G401 (cell line): ENCODE results near the gene DPEP3. TPM values are rescaled to one million over a fixed set of nuclear protein-coding genes. Genes with fewer than 3 reads are reported as not detected.
"Not testable (repeated sequence)": the region's sequence is repeated elsewhere in the genome, so short reads cannot be mapped to it uniquely, and the experiment has no call there.

ENCODE experiments used
- DNase-seq: peaks from one replicate; pipeline ENCODE4 v3.0.0-alpha.2; 2015; ENCODE audit warnings: low spot score
- in situ Hi-C: cut with HindIII; loops from 2 replicates; pipeline ENCODE4 v1.10.0; 2016; ENCODE audit warnings: low sequenced_read_pairs, mixed read lengths
- total RNA-seq: library from RNA; depleted of rRNA; stranded (reverse); fragments of >200 nt; shearing (Covaris generic); gene quantifications from 2 replicates; pipeline ENCODE4 v1.2.3, GENCODE V29; 2014

DPEP3 gene
- total RNA-seq, 1 experiment from 2014 or later = not detected

- DNase-seq = no peak
- in situ Hi-C loops = no loop called here
Measured at GRCh38 chr16:67996666-67997065, 16.4 kb upstream of the DPEP3 start.

GRCh38 chr16:67995423-67995822, 15.1 kb upstream of the DPEP3 start:
- DNase-seq = no peak
- in situ Hi-C loops = no loop called here

- not testable (repeated sequence) for DNase-seq
Measured at GRCh38 chr16:67994040-67994408, 13.7 kb upstream of the DPEP3 start.

GRCh38 chr16:67993207-67994039, 13.1 kb upstream of the DPEP3 start:
- in situ Hi-C loops = no loop called here
- peak; percentile 50 for DNase-seq

More at GRCh38 chr16:67994040-67994408, 13.7 kb upstream of the DPEP3 start:
- in situ Hi-C loops = not testable (repeated sequence)

- in situ Hi-C loops = no loop called here
- DNase-seq = no peak
Measured at GRCh38 chr16:67992661-67993206, 12.4 kb upstream of the DPEP3 start.

- no peak for DNase-seq
- in situ Hi-C loops = no loop called here
Measured at GRCh38 chr16:67990018-67990386, 9.7 kb upstream of the DPEP3 start.

GRCh38 chr16:67989322-67990017, 9.2 kb upstream of the DPEP3 start:
- in situ Hi-C loops = no loop called here
- DNase-seq = no peak

GRCh38 chr16:67988675-67989074, 8.4 kb upstream of the DPEP3 start:
- in situ Hi-C loops = no loop called here
- DNase-seq = no peak

GRCh38 chr16:67987460-67988160, 7.3 kb upstream of the DPEP3 start:
- in situ Hi-C loops = no loop called here
- peak; percentile 27 for DNase-seq

- in situ Hi-C loops = no loop called here
- DNase-seq = no peak
Measured at GRCh38 chr16:67986949-67987348, 6.7 kb upstream of the DPEP3 start.

- DNase-seq = no peak
- in situ Hi-C loops = no loop called here
Measured at GRCh38 chr16:67982011-67982696, 1.9 kb upstream of the DPEP3 start.

- in situ Hi-C loops = no loop called here
- no peak for DNase-seq
Measured at GRCh38 chr16:67977469-67978227, 2.7 kb downstream of the DPEP3 start.

GRCh38 chr16:67977005-67977404, 3.3 kb downstream of the DPEP3 start:
- in situ Hi-C loops = no loop called here
- DNase-seq = no peak

GRCh38 chr16:67976205-67976604, 4.1 kb downstream of the DPEP3 start:
- in situ Hi-C loops = no loop called here
- DNase-seq = no peak

- no peak for DNase-seq
- in situ Hi-C loops = no loop called here
Measured at GRCh38 chr16:67975321-67976105, 4.8 kb downstream of the DPEP3 start.

GRCh38 chr16:67972285-67972684, 8.0 kb downstream of the DPEP3 start:
- DNase-seq, in situ Hi-C loops: not testable (repeated sequence)

GRCh38 chr16:67971111-67971510, 9.2 kb downstream of the DPEP3 start:
- no peak for DNase-seq
- in situ Hi-C loops = no loop called here
